NCI-H748 (cell line): ENCODE results near the gene ZNF385D.

Experiments
- DNase-seq: peaks from one replicate; lab custom pipeline; 2025; ENCODE audit not compliant: unreplicated experiment; lab: John Stamatoyannopoulos, UW

ZNF385D gene

DNA sequence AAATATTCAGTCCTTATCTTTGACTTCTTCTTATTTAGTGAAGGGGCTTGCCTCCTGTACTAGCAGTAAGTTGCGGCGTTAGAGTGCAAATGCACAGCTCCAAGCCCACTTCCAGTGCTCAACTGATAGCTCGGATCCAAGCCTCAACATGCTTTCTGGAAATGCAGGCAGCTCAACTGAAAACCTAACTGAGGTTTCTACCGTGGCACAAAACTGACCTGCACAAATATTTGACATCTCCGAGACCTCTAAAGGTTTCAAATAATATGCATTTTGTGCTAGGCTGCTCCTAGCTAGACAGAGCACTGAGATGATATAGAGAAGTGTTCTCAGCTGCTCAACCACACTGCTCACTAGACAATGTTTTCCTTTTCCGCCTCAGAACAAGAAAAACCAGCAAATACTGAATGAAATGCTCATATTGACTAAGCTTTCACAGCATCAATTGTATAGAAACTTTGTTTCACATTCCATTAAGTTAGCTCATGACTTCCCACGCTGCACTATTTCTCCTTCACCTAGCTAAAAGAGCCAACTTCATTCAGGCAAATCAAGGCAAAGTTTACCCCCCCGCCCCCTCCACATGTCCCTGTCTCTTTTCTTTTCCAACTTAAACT lies 822 bp downstream of the ZNF385D start:
- DNase-seq = no peak

- no peak for DNase-seq
Measured at GRCh38 chr3:21747966-21748555, 2.9 kb downstream of the ZNF385D start.

DNA sequence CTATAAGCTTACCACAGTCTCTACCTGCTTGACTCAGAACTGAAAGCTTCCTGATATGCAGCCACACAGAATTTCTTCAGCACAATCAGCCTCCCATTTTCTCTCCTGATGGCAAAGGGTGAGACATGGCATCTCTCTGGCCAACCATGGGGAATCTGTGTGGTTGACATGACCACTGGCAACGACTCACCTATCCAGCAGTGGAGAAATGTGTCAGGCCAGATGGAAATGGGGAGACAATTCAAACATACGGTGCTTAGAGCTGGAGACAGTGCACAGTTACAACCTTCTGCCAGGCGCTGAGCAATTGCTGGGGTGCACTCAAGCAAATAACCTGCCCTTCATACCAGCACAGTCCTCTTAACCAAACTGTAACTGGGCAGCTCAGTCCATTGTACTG lies 3.6 kb downstream of the ZNF385D start:
- no peak for DNase-seq

DNA sequence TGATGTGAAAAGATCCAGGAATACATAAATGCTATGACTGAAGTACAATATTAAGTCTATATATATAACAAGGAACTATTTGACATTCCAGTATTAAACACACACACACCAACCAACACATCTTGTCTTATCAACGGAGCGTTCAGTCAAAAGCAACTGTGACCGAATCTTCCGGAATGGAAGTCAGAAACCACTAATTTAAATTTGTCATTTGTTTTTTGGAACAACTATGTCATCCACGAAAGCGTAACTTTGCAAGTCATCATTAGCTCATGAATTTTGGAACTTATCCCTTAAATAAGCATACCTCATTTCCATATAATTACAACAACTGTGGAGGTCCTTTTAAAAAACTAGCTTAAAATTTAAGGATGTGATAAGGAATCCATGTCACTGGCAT lies 5.0 kb downstream of the ZNF385D start:
- DNase-seq = no peak

DNA sequence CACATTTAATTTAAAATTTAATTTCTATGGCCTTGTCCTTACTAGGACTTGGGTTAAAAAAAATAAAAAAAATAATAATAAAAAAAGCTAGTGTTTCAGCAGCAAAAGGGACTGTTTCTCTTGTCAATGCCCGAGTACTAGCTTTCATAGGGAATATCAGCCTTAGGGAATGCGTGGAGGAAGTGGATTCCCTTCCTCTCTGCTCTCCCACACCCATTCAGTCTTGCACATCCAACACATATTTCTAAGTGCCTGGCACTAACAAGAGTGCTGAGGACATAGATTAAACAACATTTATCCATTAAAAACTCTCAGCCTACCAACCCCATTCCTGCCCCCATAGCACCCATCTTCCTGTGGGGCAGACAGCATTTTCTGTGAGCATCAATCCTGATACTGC lies 6.2 kb downstream of the ZNF385D start:
- DNase-seq = no peak

DNA sequence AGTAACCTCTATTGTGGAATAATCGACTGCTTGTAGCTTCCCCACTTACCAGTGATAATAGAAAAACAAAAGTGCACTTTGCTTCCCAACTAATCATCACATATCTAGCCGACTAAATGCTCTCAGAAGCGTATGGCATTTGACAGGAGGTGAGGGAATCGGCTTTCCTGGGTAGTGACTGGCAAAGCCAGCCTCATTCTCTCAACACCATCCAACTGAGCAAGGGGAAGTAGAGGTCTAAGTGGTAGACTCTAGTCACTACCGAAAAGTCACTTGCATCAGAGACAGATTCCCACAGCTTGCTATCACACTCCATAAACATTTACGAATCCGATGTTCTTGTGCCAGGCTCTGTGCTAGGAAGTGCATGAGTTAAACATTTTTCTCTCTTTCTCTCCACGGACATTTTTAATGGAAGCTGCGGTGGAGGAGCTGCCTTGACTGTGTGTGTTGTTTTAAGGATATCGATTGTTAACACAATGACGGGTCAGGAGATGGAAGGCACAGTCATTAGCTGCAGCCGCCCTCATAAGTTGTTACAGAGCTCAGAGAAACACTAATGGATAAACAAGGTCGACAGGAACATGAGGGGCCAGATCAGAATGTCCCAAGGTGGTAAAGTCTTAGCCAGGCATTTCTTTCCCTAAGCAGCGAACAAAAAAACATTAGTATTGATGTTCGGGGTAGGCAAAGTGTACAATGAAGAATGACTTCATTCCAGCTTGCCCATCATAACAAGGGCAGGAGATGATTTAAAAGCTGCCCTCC lies 11.9 kb downstream of the ZNF385D start:
- no peak for DNase-seq

DNA sequence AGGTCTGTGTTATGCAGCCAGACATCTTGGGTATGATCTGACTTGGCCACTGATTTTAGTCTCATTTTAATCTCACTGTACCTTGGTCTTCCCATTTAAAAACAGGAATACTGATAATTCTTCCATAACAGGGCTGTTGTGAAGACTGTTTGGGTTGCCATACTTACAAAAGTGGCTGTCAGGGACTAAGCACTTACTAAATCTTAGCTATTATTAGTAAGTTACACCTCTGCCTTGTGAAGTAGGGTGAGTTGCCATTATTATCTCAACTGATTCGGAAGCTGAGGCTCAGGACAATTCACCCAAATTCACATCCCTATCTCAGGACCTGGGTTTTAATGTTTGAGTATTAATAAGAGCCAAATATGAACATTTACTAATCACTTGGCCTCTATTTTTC lies 12.7 kb downstream of the ZNF385D start:
- no peak for DNase-seq

- DNase-seq = no peak
Measured at GRCh38 chr3:21734746-21735145, 16.3 kb downstream of the ZNF385D start.

- no peak for DNase-seq
Measured at GRCh38 chr3:21729888-21730459, 21.0 kb downstream of the ZNF385D start.

DNA sequence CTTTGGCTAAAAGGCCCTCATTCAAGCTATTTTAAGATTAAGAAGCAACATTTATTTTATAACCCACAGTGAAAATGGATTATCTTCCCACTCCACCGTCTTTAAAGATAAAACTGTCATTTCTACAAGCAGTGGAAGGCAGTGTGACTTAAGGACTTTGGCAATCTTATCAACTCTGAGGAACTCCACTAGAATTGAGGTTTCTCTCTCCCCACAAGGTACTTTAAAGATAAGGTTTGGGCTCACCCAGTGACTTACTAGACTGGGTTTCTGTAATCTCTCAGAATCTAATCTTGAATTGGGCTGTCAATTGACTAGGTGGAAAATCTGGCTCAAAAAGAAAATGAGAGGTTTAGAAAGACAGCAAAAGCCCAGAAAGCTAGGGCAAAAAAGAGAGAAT lies 21.7 kb downstream of the ZNF385D start:
- DNase-seq = no peak

GRCh38 chr3:21722768-21723167 lies 28.2 kb downstream of the ZNF385D start:
- no peak for DNase-seq

- DNase-seq = no peak
Measured at GRCh38 chr3:21722301-21722700, 28.7 kb downstream of the ZNF385D start.

- DNase-seq = no peak
Measured at GRCh38 chr3:21718943-21719591, 31.9 kb downstream of the ZNF385D start.

DNA sequence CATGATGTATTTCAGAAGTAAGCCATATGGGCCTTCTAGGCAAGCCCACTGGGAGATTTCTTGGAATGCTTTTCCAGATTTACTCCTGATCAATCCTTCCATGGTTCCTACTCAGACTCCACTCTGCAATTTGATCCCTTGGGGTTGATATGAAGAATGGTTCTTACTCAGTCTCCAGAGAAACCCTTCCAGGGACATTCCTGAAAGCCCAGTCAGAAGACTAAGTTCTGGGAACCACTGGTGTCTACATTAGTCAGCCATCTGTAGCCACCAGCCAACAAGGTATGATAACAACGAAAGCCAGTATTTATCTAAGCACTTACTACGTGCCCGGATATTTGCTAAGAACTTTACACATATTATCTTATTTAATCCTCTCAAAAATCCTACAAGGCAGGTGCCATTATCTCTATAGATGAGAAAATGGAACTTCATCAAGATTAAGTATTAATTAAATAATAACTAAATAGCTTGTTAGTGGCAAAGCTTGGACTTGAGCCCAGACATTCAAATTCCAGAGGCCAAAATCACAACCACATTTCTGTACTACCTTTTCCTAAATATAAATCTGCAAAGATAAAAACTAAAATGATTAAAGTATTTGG lies 32.7 kb downstream of the ZNF385D start:
- no peak for DNase-seq

DNA sequence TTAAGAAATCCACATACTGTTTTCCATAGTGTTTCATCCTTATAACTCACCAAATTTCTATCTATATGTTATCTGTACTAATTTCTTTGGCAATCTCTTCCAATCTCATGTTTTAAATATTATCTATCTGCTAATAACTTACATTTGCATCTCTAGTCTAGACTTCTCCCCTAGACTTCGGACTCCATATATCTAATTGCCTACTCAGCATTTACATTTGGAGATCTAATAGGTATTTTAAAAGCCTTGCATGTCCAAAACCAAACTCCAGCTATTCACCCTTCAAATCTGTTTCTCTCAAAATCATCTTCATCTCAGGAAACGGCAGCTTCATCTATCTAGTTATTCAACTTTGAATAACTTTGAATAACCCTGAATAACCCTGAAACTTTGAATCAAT lies 35.3 kb downstream of the ZNF385D start:
- no peak for DNase-seq

DNA sequence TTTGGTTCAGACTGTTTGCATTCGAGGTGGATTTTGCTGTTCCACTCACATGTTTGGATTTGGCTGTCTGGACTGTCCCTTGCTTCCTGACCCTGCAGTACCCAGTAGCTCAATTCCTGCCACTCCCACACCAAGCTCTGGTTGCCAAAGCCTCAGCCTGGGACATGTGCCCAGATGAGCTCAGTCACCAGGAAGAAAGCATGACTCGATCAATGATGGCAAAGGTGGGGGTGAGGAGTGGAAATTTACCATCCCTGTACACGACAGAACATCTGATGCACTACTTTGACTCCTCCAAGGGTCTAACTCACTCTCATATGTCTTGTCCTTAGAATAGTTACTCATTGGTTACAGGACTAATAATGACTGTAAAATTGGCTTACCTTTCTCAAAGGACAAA lies 45.2 kb downstream of the ZNF385D start:
- no peak for DNase-seq

GRCh38 chr3:21704796-21705195 lies 46.2 kb downstream of the ZNF385D start:
- DNase-seq = no peak

DNA sequence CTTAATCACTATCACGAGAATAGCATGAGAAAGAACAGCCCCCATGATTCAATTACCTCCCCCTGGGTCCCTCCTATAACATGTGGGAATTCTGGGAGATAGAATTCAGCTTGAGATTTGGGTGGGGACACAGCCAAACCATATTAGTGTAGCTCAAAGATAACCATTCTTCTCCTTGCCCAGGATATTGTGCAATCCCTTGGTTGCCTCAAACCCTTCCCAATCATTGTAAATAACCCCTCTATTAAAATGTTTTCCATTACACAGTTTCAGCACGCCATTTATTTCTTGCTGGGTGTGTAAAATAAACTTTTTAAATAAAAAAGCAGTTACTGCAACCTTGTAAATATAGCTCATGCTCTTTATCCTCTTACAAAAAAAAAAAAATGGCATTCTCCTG lies 47.7 kb downstream of the ZNF385D start:
- no peak for DNase-seq

GRCh38 chr3:21697707-21698106 lies 53.3 kb downstream of the ZNF385D start:
- no peak for DNase-seq

DNA sequence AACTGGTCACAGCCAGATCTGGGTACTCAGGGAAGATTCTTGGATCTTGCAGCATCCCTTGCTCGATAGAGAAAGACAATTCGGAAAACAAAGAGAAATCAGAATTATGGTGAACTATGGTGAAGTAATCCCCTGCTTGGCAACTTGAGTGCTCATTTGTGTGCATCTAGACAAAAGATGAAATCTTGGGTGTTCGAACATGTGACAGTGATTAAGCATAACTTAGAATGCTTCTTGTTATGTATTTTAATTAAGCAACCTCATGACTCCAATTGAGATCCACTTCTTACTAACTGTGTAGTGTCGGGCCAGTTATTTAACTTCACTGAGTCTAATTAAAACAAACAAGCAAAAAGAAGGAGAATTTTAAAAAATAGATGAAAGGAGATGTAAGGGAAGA lies 56.5 kb downstream of the ZNF385D start:
- no peak for DNase-seq

GRCh38 chr3:21691036-21691435 lies 60.0 kb downstream of the ZNF385D start:
- no peak for DNase-seq
